KOPT-K1 (cell line): ENCODE measurements around the gene A4GALT.

Experiments used
- H3K27ac ChIP-seq: fragments of 200-600 bp; sonication (generic); 2 replicates; pipeline ENCODE4 v1.5.1; 2016; ENCODE audit warnings: antibody characterized with exemption, mild to moderate bottlenecking, low read depth, low read length; ENCODE audit not compliant: poor library complexity, severe bottlenecking
- H3K36me3 ChIP-seq: fragments of 200-600 bp; sonication (generic); 2 replicates; pipeline ENCODE4 v1.5.1; 2017; ENCODE audit warnings: antibody characterized with exemption, mild to moderate bottlenecking, low read length, moderate library complexity; ENCODE audit not compliant: insufficient read depth
- H3K9me3 ChIP-seq: fragments of 200-600 bp; sonication (generic); 2 replicates; pipeline ENCODE4 v1.5.1; 2017; ENCODE audit warnings: antibody characterized with exemption, low read length, mild to moderate bottlenecking; ENCODE audit not compliant: insufficient read depth, poor library complexity, severe bottlenecking

Gene A4GALT

DNA sequence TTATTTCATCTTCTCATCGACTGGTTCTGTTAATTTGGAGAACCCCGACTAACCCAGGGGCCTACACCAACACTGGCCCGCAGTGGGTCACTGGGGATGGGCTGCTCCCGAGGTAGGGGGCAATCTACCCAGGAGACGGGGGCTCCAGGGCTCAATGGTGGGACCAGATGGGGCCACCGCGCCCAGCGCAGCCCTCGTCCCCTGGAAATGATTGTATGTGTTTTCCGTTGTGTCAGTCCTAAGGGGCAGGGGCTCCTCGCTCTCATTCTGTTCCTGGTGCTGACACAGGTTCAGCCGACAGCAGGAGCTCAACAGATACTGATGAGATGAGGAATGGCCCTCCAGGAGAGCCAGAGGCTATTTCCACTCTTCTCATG is 20.7 kb downstream of the A4GALT start:
- Histone ChIP-seq H3K36me3 (no peaks in the 10 kb centered on the region), H3K27ac (no peak overlapping the region), H3K9me3 (no peaks in the 10 kb centered on the region)

DNA sequence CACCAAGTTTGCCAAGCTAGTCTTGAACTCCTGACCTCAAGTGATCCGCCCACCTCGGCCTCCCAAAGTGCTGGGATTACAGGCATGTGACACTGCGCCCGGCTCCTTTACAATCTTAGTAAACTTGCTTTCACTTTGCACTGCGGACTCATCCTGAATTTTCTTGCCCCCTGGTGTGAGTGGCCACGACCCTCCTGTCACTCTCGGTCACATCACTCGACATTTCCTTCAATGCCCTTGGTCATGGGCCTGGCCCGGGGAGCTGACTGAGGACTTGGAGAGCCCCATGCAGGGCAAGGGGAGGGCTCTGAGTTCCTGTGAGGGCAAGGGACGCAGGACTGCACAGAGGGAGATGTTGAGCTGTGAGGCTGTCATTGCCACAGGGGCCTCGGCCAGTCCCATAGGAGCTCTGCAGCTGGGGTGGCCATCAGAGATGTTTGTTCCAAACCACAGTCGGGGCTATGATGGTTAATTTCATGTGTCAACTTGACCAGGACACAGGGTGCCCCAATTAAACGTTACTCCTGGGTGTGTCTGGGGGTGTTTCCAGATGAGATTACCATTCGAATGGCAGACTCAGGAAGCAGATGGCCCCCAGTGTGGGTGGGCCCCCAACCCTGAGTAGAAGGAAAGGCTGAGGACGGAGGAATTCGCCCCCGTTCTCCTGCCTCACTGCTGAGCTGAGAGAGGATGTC is 21.2 kb downstream of the A4GALT start:
- Histone ChIP-seq H3K9me3 (no peaks in the 10 kb centered on the region), H3K27ac (no peak overlapping the region)

DNA sequence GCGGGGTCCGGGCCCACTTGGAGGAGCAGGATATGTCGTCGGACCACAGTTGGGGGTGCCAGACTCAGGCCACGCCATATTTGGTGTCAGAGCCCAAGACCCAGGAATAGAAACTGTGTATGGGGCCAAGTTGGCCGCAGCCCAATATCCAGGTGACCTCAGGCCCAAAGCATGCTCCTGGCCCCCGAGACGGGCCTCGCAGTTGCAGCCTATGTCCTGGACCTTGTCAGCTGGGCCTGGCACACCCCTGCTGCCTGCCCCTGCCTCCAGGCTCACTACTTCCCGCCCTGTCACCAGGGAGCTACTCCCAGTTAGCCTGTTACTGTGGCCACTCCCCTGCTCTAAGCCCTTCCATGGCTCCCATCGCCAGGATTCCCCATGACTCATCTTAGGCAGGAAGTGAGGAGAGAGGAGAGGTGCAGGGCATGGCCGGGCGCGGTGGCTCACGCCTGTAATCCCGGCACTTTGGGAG is 23.1 kb downstream of the A4GALT start:
- Histone ChIP-seq H3K9me3 (no peaks in the 10 kb centered on the region), H3K27ac (no peak overlapping the region), H3K36me3 (no peaks in the 10 kb centered on the region)

More for the DNA sequence above, 21.2 kb downstream of the A4GALT start:
- H3K36me3 ChIP-seq = no peaks in the 10 kb centered on the region

DNA sequence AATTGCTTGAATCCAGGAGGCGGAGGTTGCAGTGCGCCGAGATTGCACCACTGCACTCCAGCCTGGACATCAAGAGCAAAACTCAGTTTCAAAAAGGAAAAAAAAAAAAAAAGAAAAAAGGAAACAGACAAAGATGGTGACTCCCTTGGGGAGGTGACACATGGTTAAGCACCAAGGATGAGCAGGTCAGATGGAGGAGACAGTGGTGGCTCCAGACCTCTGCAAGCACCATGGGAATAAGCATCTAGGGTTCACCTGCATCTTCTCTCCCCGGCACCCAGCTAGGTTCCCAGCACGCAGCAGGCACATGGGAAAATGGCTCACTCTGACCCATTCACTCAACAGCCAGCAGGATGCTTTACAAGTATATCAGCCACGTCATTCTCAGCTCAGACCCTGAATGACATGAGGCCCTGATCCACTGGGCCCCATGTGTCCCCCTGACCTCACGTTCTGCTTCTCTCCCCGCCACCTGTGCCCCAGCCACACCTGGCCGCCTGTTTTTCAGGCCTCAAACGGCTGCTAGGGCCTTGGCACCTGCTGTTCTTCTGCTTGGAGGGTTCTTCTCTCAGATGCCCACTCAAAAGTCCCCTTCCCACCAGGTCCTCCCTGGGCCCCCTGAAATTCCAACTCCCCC is 24.2 kb downstream of the A4GALT start:
- no peak overlapping the region for H3K27ac ChIP-seq
- H3K36me3 ChIP-seq = no peaks in the 10 kb centered on the region
- H3K9me3 ChIP-seq = no peaks in the 10 kb centered on the region

DNA sequence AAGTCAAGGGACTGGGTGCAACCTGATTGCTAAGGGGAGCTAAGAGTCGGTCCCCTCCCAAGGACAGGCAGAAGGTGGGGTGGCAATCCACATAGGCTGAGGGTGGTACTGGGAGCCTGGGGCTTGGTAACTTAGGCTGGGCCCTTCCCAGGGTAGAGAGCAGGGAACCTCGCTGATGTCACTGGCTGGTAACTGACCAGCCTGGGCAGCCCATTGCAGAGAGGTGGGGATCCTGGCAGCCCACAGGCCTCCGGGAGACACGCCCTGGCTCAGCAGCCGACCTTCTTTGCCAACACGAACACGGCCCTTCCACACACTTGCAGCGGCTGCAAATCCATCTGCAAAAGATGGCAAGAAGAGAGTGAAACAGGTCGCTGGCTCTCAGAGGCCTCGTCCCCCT is 25.4 kb downstream of the A4GALT start:
- no peak overlapping the region for H3K27ac ChIP-seq
- no peaks in the 10 kb centered on the region for H3K36me3 ChIP-seq
- H3K9me3 ChIP-seq = no peaks in the 10 kb centered on the region

DNA sequence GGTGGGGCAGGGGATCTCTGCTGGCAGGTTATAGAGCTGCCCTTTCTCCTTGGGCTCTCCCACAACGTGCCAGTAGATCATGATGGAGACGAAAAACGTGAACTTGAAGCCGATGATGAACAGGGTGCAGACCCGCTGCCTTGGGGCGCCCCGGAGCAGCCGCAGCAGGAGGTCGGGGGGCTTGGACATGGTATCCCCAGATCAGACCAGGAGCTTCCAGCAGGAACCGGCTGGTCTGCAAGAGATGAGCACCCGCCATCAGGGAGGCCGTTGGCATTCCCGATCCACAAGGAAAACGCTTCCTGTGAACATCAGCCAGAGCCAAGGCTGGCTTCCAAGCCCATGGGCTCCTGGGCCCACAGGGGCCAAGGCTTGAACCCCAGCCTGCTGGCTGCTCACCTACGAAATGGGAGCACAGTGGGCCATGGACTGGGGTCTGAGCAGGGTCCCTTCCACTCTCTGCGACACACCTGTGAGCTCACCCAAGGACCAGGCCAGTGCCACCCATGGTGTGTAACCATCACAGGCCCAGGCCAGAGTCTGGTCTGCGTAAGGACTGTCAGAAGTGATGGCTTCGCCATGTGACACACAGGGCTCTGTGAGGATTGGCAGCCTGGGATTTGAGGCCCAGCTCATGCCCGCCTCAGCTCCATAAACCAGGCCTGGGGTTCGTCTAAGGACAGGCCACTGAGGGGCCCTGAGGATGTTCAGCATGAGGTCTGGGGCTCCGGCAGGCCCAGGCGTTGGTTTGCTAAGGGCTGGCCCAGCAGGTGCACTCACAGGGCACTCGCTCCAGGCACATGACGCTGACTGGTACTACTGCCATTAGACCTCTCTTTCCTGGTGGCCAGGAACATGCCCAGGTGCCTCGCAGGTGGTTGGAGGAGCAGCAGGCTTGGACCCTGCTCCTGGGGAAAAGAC is 26.6 kb downstream of the A4GALT start:
- Histone ChIP-seq H3K27ac (no peak overlapping the region), H3K9me3 (no peaks in the 10 kb centered on the region), H3K36me3 (no peaks in the 10 kb centered on the region)

DNA sequence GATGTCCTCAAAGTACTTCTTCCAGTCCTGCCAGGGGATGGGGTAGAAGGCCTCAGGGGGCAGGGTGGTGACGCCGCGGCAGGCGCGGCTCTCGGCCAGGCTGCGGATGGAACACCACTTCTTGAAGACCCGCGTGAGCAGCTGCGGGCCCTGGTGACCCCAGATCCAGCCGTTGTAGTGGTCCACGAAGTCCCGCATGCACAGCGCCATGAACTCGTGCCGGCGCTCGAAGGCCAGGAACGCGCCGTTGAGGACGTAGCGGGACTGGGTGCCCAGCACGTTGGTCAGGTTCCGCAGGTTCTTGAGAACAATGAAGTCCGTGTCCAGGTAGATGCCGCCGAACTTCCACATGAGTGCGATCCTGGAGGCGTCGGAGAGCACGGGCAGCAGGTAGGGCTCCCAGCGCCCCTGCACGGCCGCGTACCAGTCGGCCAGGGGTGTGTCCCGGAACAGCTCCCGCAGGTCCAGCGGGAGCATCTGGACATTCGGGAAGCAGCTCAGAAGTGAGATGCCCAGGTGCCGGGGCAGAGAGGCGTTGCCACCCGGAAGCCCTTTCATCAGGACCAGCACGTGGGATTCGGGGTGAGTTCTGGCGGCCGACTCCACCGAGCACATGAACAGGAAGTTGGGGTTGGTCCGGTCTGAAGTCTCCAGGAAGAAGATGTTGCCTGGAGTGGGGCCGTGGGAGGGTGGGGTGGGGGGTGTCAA is 27.5 kb downstream of the A4GALT start:
- H3K27ac ChIP-seq = no peak overlapping the region
- no peaks in the 10 kb centered on the region for H3K36me3 ChIP-seq

DNA sequence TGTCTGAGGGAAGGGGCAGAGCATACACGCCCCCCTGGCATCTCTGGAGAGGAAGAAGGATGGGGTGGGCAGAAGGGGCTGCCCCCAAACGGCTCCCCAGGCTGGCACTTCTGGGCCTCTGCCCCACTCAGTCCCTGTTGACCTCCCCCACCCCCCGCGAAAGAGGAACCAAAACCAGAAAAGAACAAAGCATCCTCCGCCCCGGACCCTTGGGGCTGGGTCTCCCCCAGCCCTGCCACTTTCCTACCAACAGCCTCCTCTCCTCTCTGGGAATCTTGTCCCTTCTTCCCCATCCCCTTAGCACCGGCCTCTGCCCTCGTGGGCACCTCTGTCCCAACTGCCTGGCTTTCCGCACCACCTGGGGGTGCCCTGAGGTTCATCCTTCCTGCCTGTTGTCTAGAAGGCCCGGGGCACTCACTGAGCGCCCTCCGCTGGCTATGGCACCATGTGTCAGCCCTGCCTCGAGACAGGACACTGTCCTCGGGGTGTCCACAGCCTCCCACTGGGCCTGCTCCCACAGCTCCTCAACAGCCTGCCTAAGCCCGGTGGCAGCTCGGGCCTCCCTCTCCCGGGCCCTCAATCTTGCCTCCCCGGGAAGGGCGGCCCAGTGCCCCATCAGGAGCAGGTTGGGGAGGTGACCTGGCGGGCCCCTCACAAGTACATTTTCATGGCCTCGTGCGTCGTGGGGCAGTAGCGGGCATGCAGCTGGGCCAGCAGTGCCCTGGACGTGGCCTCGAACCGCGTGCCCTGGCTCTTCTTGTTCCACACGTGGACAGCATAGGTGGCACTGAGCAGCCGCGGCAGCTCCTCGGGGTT is 28.2 kb downstream of the A4GALT start:
- H3K9me3 ChIP-seq = no peaks in the 10 kb centered on the region
- no peaks in the 10 kb centered on the region for H3K36me3 ChIP-seq
- H3K27ac ChIP-seq = no peak overlapping the region

More for the DNA sequence above, 27.5 kb downstream of the A4GALT start:
- no peaks in the 10 kb centered on the region for H3K9me3 ChIP-seq

DNA sequence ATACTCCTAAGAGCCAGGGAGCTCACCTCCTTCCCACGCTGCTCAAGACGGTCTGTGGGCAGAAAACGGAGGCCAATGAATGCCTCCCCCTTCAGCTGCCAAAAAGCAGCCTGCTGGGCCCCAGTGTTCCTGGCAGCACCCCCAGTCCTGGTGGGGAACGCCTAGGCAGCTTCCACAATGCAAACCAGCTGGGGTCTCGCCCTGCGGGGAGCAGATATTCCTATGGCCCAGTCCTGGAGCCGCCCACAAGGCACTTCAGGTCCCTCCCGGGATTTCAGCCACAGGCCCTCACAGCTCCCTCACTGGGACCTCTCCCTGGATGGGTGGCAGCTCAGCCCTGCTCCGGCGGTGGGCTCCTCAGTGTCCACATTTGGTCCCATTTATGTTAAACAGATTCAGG is 29.2 kb downstream of the A4GALT start:
- Histone ChIP-seq H3K9me3 (no peaks in the 10 kb centered on the region), H3K36me3 (no peaks in the 10 kb centered on the region), H3K27ac (no peak overlapping the region)

DNA sequence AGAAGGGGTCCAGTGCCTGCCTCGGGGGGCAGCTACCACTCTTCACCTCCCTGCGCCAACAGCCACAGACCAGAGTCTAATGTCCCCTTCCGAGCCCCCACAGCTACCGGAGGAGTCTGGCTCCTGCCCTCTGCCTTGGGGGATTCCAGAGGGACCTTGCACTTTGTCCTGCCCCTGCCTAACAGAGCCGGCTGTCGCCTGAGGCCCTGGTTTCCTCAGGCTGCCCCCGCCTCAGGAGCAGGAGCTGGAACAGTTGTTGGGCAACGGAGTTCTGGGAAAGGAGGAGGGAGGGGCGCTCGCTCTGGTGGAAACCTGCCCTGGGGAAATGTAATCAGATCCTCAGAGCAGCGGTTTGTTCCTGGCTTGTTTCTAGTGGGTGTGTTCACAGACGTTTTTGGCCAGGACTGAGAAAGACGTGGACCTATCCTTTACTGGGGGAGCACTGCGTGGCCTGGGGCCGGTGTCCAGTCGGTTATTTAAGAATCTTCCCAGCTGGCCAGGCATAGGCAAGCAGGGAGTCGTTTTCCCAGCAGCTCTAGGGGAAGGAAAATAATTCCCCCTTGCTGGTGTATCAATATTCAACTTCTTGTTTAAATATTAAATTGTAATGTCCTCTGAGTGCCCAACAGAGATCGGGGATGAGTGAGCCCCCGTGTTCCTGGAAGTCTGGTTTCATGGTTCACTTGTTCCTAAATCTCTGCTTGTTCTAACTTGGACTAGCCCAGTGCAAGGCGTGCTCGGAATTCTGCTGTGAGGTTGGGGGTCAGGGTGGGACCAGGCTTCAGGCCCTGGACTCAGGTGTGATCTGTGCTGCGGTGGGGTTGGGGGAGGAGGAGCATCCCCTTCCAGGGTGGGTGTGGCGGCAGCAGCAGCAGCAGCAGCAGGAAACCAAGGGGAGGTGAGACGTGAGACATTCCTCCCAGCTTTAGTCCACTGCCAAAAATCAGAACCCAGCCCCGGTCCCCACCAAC is 32.1 kb downstream of the A4GALT start:
- Histone ChIP-seq H3K27ac (no peak overlapping the region), H3K36me3 (no peaks in the 10 kb centered on the region), H3K9me3 (no peaks in the 10 kb centered on the region)

DNA sequence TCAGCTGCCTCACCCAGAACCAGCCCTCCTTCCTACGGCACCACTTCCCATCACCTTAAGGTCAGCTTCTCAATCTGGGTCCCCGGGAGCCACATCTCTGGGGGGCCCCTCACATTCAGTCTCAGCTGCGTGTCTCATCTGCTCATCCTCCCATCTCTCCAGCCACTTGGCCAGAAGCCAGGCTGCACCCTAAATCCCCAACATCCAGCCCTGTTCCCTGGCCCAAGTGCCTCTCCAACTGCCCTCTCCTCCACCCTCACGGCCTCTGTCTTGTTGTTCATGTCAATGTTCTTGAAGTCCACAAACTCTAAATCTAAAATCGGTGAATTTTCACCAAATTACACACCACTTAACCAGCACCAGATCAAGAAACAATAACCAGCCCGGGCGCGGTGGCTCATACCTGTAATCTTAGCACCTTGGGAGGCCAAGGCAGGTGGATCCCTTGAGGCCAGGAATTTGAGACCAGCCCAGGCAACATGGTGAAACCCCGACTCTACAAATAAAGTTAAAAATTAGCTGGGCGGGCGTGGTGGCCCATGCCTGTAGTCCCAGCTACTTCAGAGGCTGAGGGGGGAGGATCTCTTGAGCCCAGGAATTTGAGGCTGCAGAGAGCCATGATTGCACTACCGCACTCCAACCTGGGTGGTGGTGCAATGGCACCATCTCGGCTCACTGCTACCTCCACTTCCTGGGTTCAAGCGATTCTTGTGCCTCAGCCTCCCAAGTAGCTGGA is 33.7 kb downstream of the A4GALT start:
- H3K36me3 ChIP-seq = no peaks in the 10 kb centered on the region
- no peak overlapping the region for H3K27ac ChIP-seq
- no peaks in the 10 kb centered on the region for H3K9me3 ChIP-seq

DNA sequence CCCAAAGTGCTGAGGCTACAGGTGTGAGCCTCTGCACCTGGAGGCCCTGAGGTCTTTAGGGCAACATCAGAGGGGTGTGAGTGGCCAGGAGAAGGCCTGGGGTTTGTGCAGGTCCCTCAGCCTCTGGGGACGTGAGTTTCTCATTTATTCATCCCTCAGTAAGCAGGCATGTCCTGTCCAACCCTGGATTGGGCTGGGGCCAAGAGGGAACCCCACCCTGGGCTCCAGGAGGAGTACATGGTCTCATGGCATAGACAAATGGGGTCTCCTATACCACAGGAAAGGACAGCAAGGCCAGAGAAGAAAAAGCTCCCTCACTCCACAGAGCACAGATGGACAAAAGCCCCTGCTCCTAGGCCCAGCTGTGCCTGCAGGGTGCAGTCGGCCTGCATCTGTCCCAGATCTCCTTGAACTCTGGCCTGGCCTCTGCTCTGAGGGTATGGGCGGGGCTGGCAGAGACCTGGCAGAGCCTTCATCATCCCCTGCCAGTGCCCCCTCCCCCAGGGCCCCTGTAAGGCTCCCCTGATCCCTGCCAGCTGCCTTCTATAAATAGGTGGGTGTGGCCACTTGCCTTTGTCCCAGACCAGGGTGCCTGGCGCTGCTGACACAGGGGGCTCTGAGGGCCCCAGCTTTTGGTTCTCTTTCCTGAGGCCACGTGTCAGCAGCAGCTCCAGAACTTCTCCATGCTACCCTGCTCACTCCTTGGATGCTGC is 34.6 kb downstream of the A4GALT start:
- no peaks in the 10 kb centered on the region for H3K36me3 ChIP-seq
- no peak overlapping the region for H3K27ac ChIP-seq
- no peaks in the 10 kb centered on the region for H3K9me3 ChIP-seq
